ENCODE results near the gene TRIM29. TPM values are rescaled to one million over a fixed set of nuclear protein-coding genes. Genes with fewer than 3 reads are reported as not detected.
A peak's percentile ranks its signal among the peaks of the same experiment; 100 is the strongest.
"Not testable (repeated sequence)": the region's sequence is repeated elsewhere in the genome, so short reads cannot be mapped to it uniquely, and the experiment has no call there.

TRIM29 gene
- total and polyA plus RNA-seq, 2 donors from 2014 or later = 0.65 to 32.9 TPM

DNA sequence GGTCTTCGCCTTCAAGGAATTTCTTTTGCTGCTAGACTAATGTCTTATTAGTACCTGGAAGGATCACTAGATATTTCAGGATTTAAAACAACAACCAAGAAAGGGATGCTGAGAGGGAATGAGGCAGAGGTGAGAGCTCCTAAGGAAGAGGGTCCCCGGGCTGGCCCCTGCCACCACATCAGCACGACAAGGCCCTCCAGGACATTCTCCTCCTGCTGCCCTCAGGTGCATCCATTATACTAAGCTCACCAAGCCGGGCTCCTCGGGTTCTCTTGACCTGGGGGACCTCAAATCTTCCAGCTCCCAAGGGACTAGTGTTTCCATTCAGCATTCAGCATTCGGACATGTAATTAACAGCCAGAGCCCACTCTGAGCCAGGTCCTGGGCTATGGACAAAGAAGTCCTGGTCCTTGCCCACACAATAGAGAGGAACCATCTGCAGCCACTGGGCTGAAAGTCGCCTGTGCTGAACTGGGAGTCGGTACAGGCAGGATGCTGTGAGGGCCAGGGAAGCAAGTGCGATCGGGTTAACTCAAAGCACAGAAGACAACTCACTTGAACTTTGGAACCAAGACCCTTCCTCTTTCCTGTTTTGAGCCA lies 43.6 kb upstream of the TRIM29 start:
- intact Hi-C loops (cut with DNase I) = no loop called here
- Histone ChIP-seq H3K4me1 (ENCODE audit: control insufficient read depth in 2 of 3, insufficient read depth in 2 of 3, low read depth in 1 of 3, low read length in 3 of 3) (peaks cover 5 to 43% (median 38%) of the 10 kb centered on the region in 3 donors), H3K9me3 (ENCODE audit: control insufficient read depth in 2 of 3, insufficient read depth in 1 of 3, low read length in 3 of 3) (no peaks in the 10 kb centered on the region), H3K27me3 (ENCODE audit: control insufficient read depth, insufficient read depth, low read length) (no peaks in the 10 kb centered on the region), H3K36me3 (ENCODE audit: control insufficient read depth in 2 of 3, insufficient read depth in 3 of 3, low read length in 3 of 3) (no peaks in the 10 kb centered on the region), H3K9ac (ENCODE audit: low read length in 3 of 3) (no peak overlapping the region), H3K27ac (ENCODE audit: low read depth in 2 of 2, low read length in 2 of 2) (no peak overlapping the region), H3K4me3 (ENCODE audit: low read length in 3 of 3) (no peak overlapping the region)
- DNase-seq (peak in 1 of 5 donors; percentile 19), FAIRE-seq (no peak)
- TF ChIP-seq, protein P1, sequence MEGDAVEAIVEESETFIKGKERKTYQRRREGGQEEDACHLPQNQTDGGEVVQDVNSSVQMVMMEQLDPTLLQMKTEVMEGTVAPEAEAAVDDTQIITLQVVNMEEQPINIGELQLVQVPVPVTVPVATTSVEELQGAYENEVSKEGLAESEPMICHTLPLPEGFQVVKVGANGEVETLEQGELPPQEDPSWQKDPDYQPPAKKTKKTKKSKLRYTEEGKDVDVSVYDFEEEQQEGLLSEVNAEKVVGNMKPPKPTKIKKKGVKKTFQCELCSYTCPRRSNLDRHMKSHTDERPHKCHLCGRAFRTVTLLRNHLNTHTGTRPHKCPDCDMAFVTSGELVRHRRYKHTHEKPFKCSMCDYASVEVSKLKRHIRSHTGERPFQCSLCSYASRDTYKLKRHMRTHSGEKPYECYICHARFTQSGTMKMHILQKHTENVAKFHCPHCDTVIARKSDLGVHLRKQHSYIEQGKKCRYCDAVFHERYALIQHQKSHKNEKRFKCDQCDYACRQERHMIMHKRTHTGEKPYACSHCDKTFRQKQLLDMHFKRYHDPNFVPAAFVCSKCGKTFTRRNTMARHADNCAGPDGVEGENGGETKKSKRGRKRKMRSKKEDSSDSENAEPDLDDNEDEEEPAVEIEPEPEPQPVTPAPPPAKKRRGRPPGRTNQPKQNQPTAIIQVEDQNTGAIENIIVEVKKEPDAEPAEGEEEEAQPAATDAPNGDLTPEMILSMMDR (IDR thresholded peaks at IDR 0.05; ENCODE audit: borderline replicate concordance, extremely low read depth, insufficient read depth) = no peak

DNA sequence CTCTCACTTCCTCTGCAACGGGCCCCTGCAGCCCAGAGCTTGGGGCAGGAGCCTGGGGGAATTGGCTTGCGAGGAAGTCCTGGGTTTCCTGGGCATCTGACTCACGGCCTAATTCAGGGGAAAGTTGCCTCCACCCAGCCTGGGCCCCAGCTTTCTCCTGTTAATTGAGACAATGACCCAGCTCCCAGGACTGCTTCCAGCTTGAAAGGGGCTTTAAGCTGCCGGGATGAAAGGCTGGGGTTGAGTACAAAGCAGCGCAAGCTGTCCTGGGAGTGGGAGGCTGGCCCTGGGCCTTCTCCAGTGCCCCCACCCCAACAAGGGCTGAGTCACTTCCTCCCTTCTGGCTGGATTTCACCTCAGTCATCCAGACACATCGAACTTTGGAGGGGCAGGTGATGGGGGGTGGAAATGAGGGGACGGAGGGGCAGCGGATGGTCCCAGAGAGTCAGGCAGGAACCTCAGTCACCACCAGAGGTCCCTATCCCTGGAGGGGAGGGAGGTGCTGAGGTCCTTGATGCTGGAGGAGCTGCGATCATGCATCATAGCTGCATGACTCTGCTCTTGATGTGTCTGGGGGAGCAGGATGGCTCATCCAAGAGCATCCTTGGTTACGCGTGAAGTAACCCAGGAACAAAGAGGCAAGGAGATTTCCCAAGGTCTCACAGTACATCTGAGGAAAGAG lies 42.8 kb upstream of the TRIM29 start:
- H3K4me1 ChIP-seq (ENCODE audit: control insufficient read depth in 2 of 3, insufficient read depth in 2 of 3, low read depth in 1 of 3, low read length in 3 of 3) = peaks cover 4 to 35% (median 30%) of the 10 kb centered on the region in 3 donors
- DNase-seq (peak in 1 of 5 donors; percentile 50), FAIRE-seq (no peak)
- H3K27ac ChIP-seq (ENCODE audit: low read depth in 2 of 2, low read length in 2 of 2) = no peak overlapping the region
- intact Hi-C loops (cut with DNase I) = no loop called here
- H3K4me3 ChIP-seq (ENCODE audit: low read length in 3 of 3) = no peak overlapping the region
- no peaks in the 10 kb centered on the region for H3K27me3 ChIP-seq (ENCODE audit: control insufficient read depth, insufficient read depth, low read length)
- H3K9me3 ChIP-seq (ENCODE audit: control insufficient read depth in 2 of 3, insufficient read depth in 1 of 3, low read length in 3 of 3) = no peaks in the 10 kb centered on the region
- no peak overlapping the region for H3K9ac ChIP-seq (ENCODE audit: low read length in 3 of 3)
- TF ChIP-seq, protein P1 (IDR thresholded peaks at IDR 0.05; ENCODE audit: borderline replicate concordance, extremely low read depth, insufficient read depth) = no peak
- no peaks in the 10 kb centered on the region for H3K36me3 ChIP-seq (ENCODE audit: control insufficient read depth in 2 of 3, insufficient read depth in 3 of 3, low read length in 3 of 3)

- H3K27me3 ChIP-seq (ENCODE audit: control insufficient read depth, insufficient read depth, low read length); intact Hi-C loops (cut with DNase I); H3K4me3 ChIP-seq (ENCODE audit: low read length in 3 of 3); DNase-seq; FAIRE-seq; H3K9ac ChIP-seq (ENCODE audit: low read length in 3 of 3); H3K36me3 ChIP-seq (ENCODE audit: control insufficient read depth in 2 of 3, insufficient read depth in 3 of 3, low read length in 3 of 3); H3K9me3 ChIP-seq (ENCODE audit: control insufficient read depth in 2 of 3, insufficient read depth in 1 of 3, low read length in 3 of 3); H3K27ac ChIP-seq (ENCODE audit: low read depth in 2 of 2, low read length in 2 of 2): not testable (repeated sequence)
- H3K4me1 ChIP-seq (ENCODE audit: control insufficient read depth in 2 of 3, insufficient read depth in 2 of 3, low read depth in 1 of 3, low read length in 3 of 3) = peaks cover 4 to 31% (median 27%) of the 10 kb centered on the region in 3 donors
Observed at GRCh38 chr11:120180063-120180462, 42.1 kb upstream of the TRIM29 start.

- TF ChIP-seq, protein P1 (IDR thresholded peaks at IDR 0.05; ENCODE audit: borderline replicate concordance, extremely low read depth, insufficient read depth) = no peak
- Histone ChIP-seq H3K27me3 (ENCODE audit: control insufficient read depth, insufficient read depth, low read length) (no peaks in the 10 kb centered on the region), H3K4me1 (ENCODE audit: control insufficient read depth in 2 of 3, insufficient read depth in 2 of 3, low read depth in 1 of 3, low read length in 3 of 3) (peaks cover 3 to 23% (median 22%) of the 10 kb centered on the region in 3 donors), H3K4me3 (ENCODE audit: low read length in 3 of 3) (no peak overlapping the region), H3K36me3 (ENCODE audit: control insufficient read depth in 2 of 3, insufficient read depth in 3 of 3, low read length in 3 of 3) (no peaks in the 10 kb centered on the region), H3K9me3 (ENCODE audit: control insufficient read depth in 2 of 3, insufficient read depth in 1 of 3, low read length in 3 of 3) (no peaks in the 10 kb centered on the region), H3K27ac (ENCODE audit: low read depth in 2 of 2, low read length in 2 of 2) (no peak overlapping the region), H3K9ac (ENCODE audit: low read length in 3 of 3) (no peak overlapping the region)
- intact Hi-C loops (cut with DNase I) = no loop called here
- FAIRE-seq (no peak), DNase-seq (peak in 1 of 5 donors; percentile 33)
Observed at GRCh38 chr11:120179057-120179672, 41.3 kb upstream of the TRIM29 start.

All from kidney (tissue), 14 donors.